Esophagus squamous epithelium (tissue), 5 donors: ENCODE results near the gene CECR2. TPM values are rescaled to one million over a fixed set of nuclear protein-coding genes. Genes with fewer than 3 reads are reported as not detected.

ENCODE experiments used
- DNase-seq: peaks from one replicate; lab custom pipeline; 2025; lab: John Stamatoyannopoulos, UW
- H3K27ac ChIP-seq, 4 donors: fragments of 200-600 bp; sonication (generic); one replicate each; pipeline ENCODE4 v1.5.1; 2016 to 2019; ENCODE audit warnings: mild to moderate bottlenecking in 1 of 4
- H3K27me3 ChIP-seq, 4 donors: fragments of 200-600 bp; sonication (generic); 1 replicate in 3 of 4; 2 replicates in 1 of 4; pipeline versions ENCODE4 v1.5.1 to v1.6.0; 2017 to 2021; ENCODE audit warnings: antibody characterized with exemption in 1 of 4
- H3K36me3 ChIP-seq, 3 donors: fragments of 200-600 bp; sonication (generic); one replicate each; pipeline ENCODE4 v1.5.1; 2016 to 2019
- H3K4me1 ChIP-seq, 3 donors: fragments of 200-600 bp; sonication (generic); one replicate each; pipeline ENCODE4 v1.5.1; 2017 to 2019
- H3K4me3 ChIP-seq, 4 donors: fragments of 200-600 bp; sonication (generic); 1 replicate in 3 of 4; 2 replicates in 1 of 4; pipeline ENCODE4 v1.5.1; 2016 to 2019; ENCODE audit warnings: mild to moderate bottlenecking in 2 of 4, moderate library complexity in 1 of 4
- H3K9me3 ChIP-seq, 3 donors: fragments of 200-600 bp; sonication (generic); one replicate each; pipeline ENCODE4 v1.5.1; 2016 to 2019
- POLR2A ChIP-seq, 4 donors: fragments of 450-650 bp; IDR thresholded peaks; one replicate each; pipeline ENCODE4 v1.6.1; 2017; ENCODE audit warnings: antibody characterized with exemption in 4 of 4, mild to moderate bottlenecking in 4 of 4, moderate library complexity in 3 of 4
- WGBS, 2 donors: methylation state at CpG; one replicate each; pipeline ENCODE4 v1.1.5; 2018; 5-methylcytosine and 5-hydroxymethylcytosine counted together
- intact Hi-C: fragments of 100-400 bp; cut with DNase I; formaldehyde crosslinking; loops from one replicate; pipeline ENCODE4 v1.15.0; 2022
- total RNA-seq, 4 donors: library from RNA; depleted of rRNA; stranded (reverse); fragments of >200 nt; gene quantifications; one replicate each; pipeline ENCODE4 v1.1.0, GENCODE V29; 2016
- TF ChIP-seq, protein P1 (sequence below), 6 experiments: fragments of 450-650 bp in 4 of 6; fragments of 200-600 bp in 2 of 6; sonication (generic) in 2 of 6; IDR thresholded peaks; one replicate each; pipeline ENCODE4 v1.5.1; 2016 to 2019; ENCODE audit warnings: antibody characterized with exemption in 6 of 6, mild to moderate bottlenecking in 4 of 6, moderate library complexity in 4 of 6
- donor health status: DM: yes; HTN: yes; CAD: no.

CECR2 gene
- total RNA-seq, 4 donors from 2014 or later = 0.13 to 0.57 (median 0.26) TPM

DNA sequence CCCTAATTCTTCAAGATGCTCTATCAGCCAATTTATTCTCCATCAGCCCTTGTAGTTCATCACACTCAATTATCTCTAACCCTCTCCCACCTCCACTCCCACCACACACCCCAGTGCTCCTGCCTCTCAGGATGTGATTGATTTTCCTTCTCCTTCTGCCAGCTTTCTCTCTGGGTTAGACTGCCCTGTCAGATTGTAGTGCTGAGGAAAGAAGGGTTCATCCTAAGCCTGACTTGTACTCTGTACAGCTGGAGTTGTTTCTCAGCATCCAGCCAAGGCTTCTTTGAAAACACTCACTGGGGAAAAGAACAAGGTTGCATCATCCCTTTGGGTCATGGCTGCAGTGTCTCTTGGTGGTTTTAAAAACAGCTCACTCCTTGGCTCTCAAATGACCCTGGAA is 61.2 kb downstream of the CECR2 start:
- DNase-seq = no peak

GRCh38 chr22:17431179-17431578 is 61.9 kb downstream of the CECR2 start:
- Histone ChIP-seq H3K27me3 (no peaks in the 10 kb centered on the region), H3K27ac (peak overlapping the region in 3 of 4 donors; percentile 30 to 49 (median 37)), H3K4me3 (no peak overlapping the region), H3K4me1 (peaks cover 0 to 27% (median 4%) of the 10 kb centered on the region in 3 donors), H3K9me3 (no peaks in the 10 kb centered on the region), H3K36me3 (no peaks in the 10 kb centered on the region)
- 22 to 42% methylated on average over 1 of the region's 1 CpG for WGBS, 2 donors
- intact Hi-C loops = no loop called here
- no peak for DNase-seq
- no peak for TF ChIP-seq POLR2A (IDR thresholded peaks at IDR 0.05)
- TF ChIP-seq, protein P1, sequence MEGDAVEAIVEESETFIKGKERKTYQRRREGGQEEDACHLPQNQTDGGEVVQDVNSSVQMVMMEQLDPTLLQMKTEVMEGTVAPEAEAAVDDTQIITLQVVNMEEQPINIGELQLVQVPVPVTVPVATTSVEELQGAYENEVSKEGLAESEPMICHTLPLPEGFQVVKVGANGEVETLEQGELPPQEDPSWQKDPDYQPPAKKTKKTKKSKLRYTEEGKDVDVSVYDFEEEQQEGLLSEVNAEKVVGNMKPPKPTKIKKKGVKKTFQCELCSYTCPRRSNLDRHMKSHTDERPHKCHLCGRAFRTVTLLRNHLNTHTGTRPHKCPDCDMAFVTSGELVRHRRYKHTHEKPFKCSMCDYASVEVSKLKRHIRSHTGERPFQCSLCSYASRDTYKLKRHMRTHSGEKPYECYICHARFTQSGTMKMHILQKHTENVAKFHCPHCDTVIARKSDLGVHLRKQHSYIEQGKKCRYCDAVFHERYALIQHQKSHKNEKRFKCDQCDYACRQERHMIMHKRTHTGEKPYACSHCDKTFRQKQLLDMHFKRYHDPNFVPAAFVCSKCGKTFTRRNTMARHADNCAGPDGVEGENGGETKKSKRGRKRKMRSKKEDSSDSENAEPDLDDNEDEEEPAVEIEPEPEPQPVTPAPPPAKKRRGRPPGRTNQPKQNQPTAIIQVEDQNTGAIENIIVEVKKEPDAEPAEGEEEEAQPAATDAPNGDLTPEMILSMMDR (IDR thresholded peaks at IDR 0.05) = no peak

More for the DNA sequence above, 61.2 kb downstream of the CECR2 start:
- Histone ChIP-seq H3K4me3 (no peak overlapping the region), H3K27me3 (no peaks in the 10 kb centered on the region), H3K27ac (peak overlapping the region in 3 of 4 donors; percentile 30 to 42 (median 37)), H3K4me1 (peaks cover 0 to 22% (median 4%) of the 10 kb centered on the region in 3 donors), H3K9me3 (no peaks in the 10 kb centered on the region), H3K36me3 (no peaks in the 10 kb centered on the region)
- TF ChIP-seq POLR2A (IDR thresholded peaks at IDR 0.05) = no peak
- TF ChIP-seq, protein P1 (IDR thresholded peaks at IDR 0.05) = no peak
- intact Hi-C loops = no loop called here

GRCh38 chr22:17434856-17435255 is 65.6 kb downstream of the CECR2 start:
- TF ChIP-seq, protein P1 (IDR thresholded peaks at IDR 0.05) = no peak
- TF ChIP-seq POLR2A (IDR thresholded peaks at IDR 0.05) = no peak
- no peaks in the 10 kb centered on the region for H3K9me3 ChIP-seq
- no peaks in the 10 kb centered on the region for H3K27me3 ChIP-seq
- H3K4me1 ChIP-seq = peaks cover 0 to 37% (median 5%) of the 10 kb centered on the region in 3 donors
- WGBS, 2 donors = 35 to 43% methylated on average over 3 of the region's 3 CpGs
- H3K27ac ChIP-seq = no peak overlapping the region
- no peak for DNase-seq
- intact Hi-C loops = no loop called here
- H3K4me3 ChIP-seq = no peak overlapping the region
- H3K36me3 ChIP-seq = no peaks in the 10 kb centered on the region

DNA sequence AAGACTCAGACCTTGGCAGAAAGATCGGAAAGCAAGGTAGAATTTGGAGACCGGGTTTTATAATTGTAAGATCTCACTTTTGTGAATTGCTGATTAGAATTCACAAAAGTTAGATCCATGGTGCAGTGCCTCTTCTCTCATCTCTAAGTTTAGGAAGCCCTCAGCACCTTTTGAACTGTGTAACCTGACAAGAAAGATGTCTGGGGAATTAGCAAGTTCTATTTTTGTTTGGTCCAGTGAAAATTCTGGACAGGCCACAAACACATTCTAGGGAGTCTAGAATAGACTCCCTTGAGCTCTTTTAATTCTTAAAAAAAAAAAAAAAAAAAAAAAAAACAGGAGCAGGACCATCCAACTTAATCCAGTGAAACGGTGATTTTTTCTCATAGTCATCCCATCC is 66.1 kb downstream of the CECR2 start:
- TF ChIP-seq, protein P1 (IDR thresholded peaks at IDR 0.05) = no peak
- TF ChIP-seq POLR2A (IDR thresholded peaks at IDR 0.05) = no peak

GRCh38 chr22:17436382-17436980 is 67.2 kb downstream of the CECR2 start:
- TF ChIP-seq, protein P1 (IDR thresholded peaks at IDR 0.05) = no peak
- TF ChIP-seq POLR2A (IDR thresholded peaks at IDR 0.05) = no peak
- intact Hi-C loops = no loop called here
- WGBS, 2 donors = 22 to 39% methylated on average over 5 of the region's 5 CpGs
- Histone ChIP-seq H3K4me1 (peaks cover 0 to 20% (median 5%) of the 10 kb centered on the region in 3 donors), H3K9me3 (no peaks in the 10 kb centered on the region), H3K4me3 (no peak overlapping the region), H3K36me3 (no peaks in the 10 kb centered on the region), H3K27ac (peak overlapping the region in 3 of 4 donors; percentile 13 to 49 (median 38)), H3K27me3 (no peaks in the 10 kb centered on the region)
- no peak for DNase-seq

More for the DNA sequence above, 66.1 kb downstream of the CECR2 start:
- Histone ChIP-seq H3K4me1 (peaks cover 0 to 32% (median 5%) of the 10 kb centered on the region in 3 donors), H3K4me3 (no peak overlapping the region), H3K9me3 (no peaks in the 10 kb centered on the region), H3K27ac (no peak overlapping the region), H3K36me3 (no peaks in the 10 kb centered on the region), H3K27me3 (no peaks in the 10 kb centered on the region)
- intact Hi-C loops = no loop called here
- WGBS, 2 donors = 66 to 67% methylated on average over 3 of the region's 3 CpGs
- DNase-seq = no peak
